Endothelial cell of umbilical vein (primary cell): ENCODE results near the gene FUT3.

Source experiments
- EZH2 ChIP-seq: IDR thresholded peaks from 2 replicates; pipeline ENCODE4 v1.6.1; 2012; ENCODE audit warnings: borderline replicate concordance, low read depth, mild to moderate bottlenecking, moderate library complexity, low read length, inconsistent platforms; ENCODE audit not compliant: severe bottlenecking
- JUN ChIP-seq: IDR thresholded peaks from 2 replicates; pipeline ENCODE4 v1.6.1; 2011; ENCODE audit warnings: borderline replicate concordance, low read depth; ENCODE audit not compliant: insufficient read length, insufficient read depth

GRCh38 chr19:5793188-5793587 is 58.1 kb downstream of the FUT3 start:
- TF ChIP-seq EZH2: no peak
- no peak for TF ChIP-seq JUN
